ENCODE results near the gene OPN4.

OPN4 gene

DNA sequence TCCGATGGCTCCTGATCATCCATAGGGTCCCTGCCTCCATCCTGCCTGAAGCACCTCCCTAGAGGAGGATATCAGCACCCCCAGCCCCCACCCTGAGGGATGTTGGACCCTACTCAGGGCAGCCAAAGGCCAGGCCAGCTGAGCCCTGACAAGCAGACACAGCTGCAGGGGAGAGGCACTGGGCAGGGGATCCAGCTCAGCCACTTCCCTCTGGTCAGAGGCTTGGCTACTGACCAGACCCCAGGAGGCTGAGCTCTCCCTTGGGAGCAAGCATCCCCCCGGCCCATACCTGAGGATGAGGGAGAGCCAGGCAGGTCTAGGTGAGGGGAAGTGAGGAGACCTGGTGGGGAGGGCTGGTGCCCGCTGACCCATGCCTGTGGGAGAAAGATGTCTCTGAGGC, 20.6 kb downstream of the OPN4 start:
- TF ChIP-seq, protein P1, sequence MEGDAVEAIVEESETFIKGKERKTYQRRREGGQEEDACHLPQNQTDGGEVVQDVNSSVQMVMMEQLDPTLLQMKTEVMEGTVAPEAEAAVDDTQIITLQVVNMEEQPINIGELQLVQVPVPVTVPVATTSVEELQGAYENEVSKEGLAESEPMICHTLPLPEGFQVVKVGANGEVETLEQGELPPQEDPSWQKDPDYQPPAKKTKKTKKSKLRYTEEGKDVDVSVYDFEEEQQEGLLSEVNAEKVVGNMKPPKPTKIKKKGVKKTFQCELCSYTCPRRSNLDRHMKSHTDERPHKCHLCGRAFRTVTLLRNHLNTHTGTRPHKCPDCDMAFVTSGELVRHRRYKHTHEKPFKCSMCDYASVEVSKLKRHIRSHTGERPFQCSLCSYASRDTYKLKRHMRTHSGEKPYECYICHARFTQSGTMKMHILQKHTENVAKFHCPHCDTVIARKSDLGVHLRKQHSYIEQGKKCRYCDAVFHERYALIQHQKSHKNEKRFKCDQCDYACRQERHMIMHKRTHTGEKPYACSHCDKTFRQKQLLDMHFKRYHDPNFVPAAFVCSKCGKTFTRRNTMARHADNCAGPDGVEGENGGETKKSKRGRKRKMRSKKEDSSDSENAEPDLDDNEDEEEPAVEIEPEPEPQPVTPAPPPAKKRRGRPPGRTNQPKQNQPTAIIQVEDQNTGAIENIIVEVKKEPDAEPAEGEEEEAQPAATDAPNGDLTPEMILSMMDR (IDR thresholded peaks at IDR 0.05), result no peak
- no peaks in the 10 kb centered on the region for H3K9me3 Mint-ChIP-seq
- peaks cover 62% of the 10 kb centered on the region for H3K4me1 Mint-ChIP-seq
- no peak overlapping the region for H3K27ac Mint-ChIP-seq
- no peaks in the 10 kb centered on the region for H3K36me3 Mint-ChIP-seq (ENCODE audit: low read depth)
- DNase-seq, result no peak
- H3K27me3 Mint-ChIP-seq (ENCODE audit: low read depth, poor library complexity), result peaks cover 11% of the 10 kb centered on the region
- no peak overlapping the region for H3K4me3 Mint-ChIP-seq

DNA sequence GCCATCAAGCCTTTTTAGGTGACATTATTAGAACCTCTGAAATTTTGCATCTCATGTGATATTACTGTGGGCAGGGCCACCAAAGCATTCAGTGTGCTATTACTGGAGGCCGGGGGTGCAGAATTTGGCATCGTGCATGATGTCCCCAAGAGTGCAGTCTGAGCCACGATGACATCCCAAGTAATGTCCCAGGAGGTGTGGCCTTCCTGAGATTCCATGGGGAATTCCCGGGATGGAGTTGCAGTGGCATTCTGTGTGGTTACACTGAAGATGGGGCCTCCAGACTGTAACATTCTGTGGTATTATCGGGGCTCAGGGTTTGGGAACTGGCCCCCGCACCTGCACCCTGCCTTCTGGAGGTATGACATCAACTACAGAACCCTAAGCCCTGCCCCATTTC, 23.0 kb downstream of the OPN4 start:
- Mint-ChIP-seq H3K36me3 (ENCODE audit: low read depth) (no peaks in the 10 kb centered on the region), H3K9me3 (no peaks in the 10 kb centered on the region), H3K4me3 (no peak overlapping the region), H3K4me1 (peaks cover 42% of the 10 kb centered on the region), H3K27ac (no peak overlapping the region), H3K27me3 (ENCODE audit: low read depth, poor library complexity) (peaks cover 9% of the 10 kb centered on the region)
- no peak for DNase-seq
- TF ChIP-seq, protein P1 (IDR thresholded peaks at IDR 0.05), result no peak

DNA sequence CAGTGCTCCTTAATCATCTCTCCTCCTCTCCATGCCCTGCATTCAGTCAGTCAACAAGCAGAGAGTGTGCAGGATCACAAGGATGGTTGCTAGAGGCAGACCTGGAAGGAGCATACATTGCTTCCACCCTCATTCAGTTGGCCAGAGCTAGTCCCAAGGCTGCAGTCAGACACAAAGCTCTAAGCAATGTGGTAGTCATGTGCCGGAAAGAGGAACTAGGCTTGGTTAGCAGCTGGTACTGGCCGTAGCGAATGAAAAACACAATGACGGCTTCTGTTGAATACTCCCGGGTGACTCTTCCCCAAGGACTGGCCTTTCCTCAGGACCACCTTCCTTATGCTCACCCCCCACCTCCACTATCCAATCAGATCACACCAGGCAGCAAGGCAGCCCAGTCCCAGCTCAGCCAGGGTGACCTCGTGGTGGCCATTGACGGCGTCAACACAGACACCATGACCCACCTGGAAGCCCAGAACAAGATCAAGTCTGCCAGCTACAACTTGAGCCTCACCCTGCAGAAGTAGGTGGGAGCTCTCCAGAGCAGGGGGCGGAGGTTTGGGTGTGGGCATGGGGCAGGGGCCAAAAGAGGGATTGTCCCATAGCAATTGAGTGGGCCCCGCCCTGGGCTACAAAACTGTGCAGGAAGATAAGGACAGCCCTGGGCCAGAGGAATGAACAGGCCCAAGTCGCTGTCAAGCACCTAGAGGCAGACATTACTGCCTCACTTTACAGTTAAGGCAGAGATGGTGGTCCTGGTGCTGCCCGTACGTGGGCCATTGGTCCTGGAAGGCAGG, 24.8 kb downstream of the OPN4 start:
- H3K27ac Mint-ChIP-seq, result no peak overlapping the region
- H3K4me1 Mint-ChIP-seq, result peaks cover 35% of the 10 kb centered on the region
- no peak overlapping the region for H3K4me3 Mint-ChIP-seq
- DNase-seq, result no peak
- H3K27me3 Mint-ChIP-seq (ENCODE audit: low read depth, poor library complexity), result peaks cover 16% of the 10 kb centered on the region
- TF ChIP-seq, protein P1 (IDR thresholded peaks at IDR 0.05), result no peak
- no peaks in the 10 kb centered on the region for H3K36me3 Mint-ChIP-seq (ENCODE audit: low read depth)
- no peaks in the 10 kb centered on the region for H3K9me3 Mint-ChIP-seq

DNA sequence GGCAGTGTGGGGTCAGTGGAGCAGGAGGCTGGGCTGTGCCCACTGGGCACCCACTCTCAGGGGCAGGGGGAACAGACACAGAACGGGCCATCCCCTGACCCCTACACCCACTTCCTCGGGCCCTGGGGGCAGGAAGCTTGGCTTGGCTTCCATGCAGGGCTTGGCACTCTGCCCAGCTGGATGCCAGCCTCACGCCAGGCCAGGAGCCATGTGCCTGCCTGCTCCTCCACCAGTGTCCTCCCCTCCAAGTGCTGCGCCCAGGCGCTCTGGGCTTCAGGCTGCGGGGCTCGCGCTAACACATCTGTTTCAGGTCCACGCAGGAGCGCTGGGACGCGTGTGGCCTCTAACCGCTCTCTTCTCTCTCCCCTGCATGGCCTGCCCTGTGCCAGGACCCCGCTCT, 26.7 kb downstream of the OPN4 start:
- DNase-seq, result no peak
- Mint-ChIP-seq H3K27me3 (ENCODE audit: low read depth, poor library complexity) (peaks cover 12% of the 10 kb centered on the region), H3K27ac (no peak overlapping the region), H3K4me1 (peaks cover 35% of the 10 kb centered on the region), H3K4me3 (no peak overlapping the region), H3K9me3 (no peaks in the 10 kb centered on the region), H3K36me3 (ENCODE audit: low read depth) (no peaks in the 10 kb centered on the region)
- TF ChIP-seq, protein P1 (IDR thresholded peaks at IDR 0.05), result no peak

DNA sequence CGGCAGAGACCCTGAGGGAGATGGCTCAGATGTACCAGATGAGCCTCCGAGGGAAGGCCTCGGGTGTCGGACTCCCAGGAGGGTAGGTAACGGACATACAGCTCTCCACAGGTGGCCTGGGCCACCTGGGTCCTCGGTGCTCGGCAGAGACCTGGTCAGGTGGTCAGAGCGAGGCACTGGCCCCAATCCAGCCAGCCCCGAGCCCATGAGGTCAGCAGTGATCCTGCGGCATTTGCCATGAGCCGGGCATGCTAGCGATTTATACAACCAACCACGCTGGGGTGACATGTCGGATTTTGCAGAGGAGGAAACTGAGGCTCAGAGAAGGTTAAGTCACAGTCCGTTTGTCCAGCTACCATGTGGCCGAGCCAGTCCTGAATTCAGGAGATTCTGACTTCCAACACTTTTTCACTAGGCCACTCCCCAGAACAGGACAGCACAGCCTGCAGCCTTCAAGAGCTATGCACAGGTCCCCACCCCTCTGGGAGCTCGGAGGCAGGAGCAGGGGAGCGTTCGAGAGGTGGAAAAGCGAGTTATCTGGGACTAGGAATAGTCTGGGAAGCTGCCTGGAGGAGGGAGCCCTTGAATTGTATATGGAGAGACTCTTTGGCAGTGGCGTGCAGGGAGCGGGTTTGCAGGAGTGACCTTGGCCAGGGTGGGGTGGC, 27.5 kb downstream of the OPN4 start:
- Mint-ChIP-seq H3K36me3 (ENCODE audit: low read depth) (no peaks in the 10 kb centered on the region), H3K27ac (no peak overlapping the region), H3K4me1 (peaks cover 34% of the 10 kb centered on the region), H3K27me3 (ENCODE audit: low read depth, poor library complexity) (peaks cover 12% of the 10 kb centered on the region), H3K9me3 (no peaks in the 10 kb centered on the region), H3K4me3 (no peak overlapping the region)
- DNase-seq, result no peak
- TF ChIP-seq, protein P1 (IDR thresholded peaks at IDR 0.05), result no peak
